ENCODE results near the gene HSD3B7.
"Not testable (repeated sequence)": the region's sequence is repeated elsewhere in the genome, so short reads cannot be mapped to it uniquely, and the experiment has no call there.

Gene HSD3B7

DNA sequence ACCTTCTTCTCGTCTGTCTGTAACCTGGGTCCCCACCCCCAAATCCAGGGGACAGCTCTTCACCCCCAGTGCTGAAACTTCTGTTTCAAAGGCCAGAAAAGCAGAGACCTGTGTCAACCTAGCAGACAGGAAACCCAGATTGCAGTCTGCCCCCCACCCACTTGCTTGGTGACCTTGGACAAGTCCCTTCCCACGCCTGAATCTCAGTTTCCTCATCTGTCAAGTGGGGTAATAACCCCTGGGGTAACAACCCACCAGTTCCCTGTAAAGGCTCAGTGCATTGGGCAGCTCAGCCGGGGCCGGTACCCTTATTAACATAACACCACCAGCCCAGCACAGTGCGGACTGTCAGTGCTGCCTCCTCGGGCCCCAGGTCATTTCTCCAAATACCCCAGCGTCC is 24.1 kb downstream of the HSD3B7 start:
- TF ChIP-seq, protein P1, sequence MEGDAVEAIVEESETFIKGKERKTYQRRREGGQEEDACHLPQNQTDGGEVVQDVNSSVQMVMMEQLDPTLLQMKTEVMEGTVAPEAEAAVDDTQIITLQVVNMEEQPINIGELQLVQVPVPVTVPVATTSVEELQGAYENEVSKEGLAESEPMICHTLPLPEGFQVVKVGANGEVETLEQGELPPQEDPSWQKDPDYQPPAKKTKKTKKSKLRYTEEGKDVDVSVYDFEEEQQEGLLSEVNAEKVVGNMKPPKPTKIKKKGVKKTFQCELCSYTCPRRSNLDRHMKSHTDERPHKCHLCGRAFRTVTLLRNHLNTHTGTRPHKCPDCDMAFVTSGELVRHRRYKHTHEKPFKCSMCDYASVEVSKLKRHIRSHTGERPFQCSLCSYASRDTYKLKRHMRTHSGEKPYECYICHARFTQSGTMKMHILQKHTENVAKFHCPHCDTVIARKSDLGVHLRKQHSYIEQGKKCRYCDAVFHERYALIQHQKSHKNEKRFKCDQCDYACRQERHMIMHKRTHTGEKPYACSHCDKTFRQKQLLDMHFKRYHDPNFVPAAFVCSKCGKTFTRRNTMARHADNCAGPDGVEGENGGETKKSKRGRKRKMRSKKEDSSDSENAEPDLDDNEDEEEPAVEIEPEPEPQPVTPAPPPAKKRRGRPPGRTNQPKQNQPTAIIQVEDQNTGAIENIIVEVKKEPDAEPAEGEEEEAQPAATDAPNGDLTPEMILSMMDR (IDR thresholded peaks at IDR 0.05; ENCODE audit: low read depth, low read length): no peak
- DNase-seq (ENCODE audit: low read depth in 2 of 2): no peak
- no peak overlapping the region for H3K4me3 ChIP-seq (replicated peaks in 1 of 2; ENCODE audit: low read depth in 2 of 2, low read length in 2 of 2)

- peak overlapping the region in 1 of 2 donors; percentile 21 for H3K4me3 ChIP-seq (replicated peaks in 1 of 2; ENCODE audit: low read depth in 2 of 2, low read length in 2 of 2)
- no peak for DNase-seq (ENCODE audit: low read depth in 2 of 2)
Observed at GRCh38 chr16:31009894-31010584, 25.0 kb downstream of the HSD3B7 start.

GRCh38 chr16:31010585-31011325 is 25.7 kb downstream of the HSD3B7 start, which contains the start of gene STX1B:
TSS of gene STX1B (minus strand) at chr16:31010638. CDS start at chr16:31010396, 242 bp downstream.
- DNase-seq (ENCODE audit: low read depth in 2 of 2): no peak
- peak within 1 kb of the TSS in 1 of 2 donors; percentile 34 for H3K4me3 ChIP-seq (replicated peaks in 1 of 2; ENCODE audit: low read depth in 2 of 2, low read length in 2 of 2)
- TF ChIP-seq, protein P1 (IDR thresholded peaks at IDR 0.05; ENCODE audit: low read depth, low read length): no peak

More at GRCh38 chr16:31009894-31010584, 25.0 kb downstream of the HSD3B7 start:
- TF ChIP-seq, protein P1 (IDR thresholded peaks at IDR 0.05; ENCODE audit: low read depth, low read length): no peak

DNA sequence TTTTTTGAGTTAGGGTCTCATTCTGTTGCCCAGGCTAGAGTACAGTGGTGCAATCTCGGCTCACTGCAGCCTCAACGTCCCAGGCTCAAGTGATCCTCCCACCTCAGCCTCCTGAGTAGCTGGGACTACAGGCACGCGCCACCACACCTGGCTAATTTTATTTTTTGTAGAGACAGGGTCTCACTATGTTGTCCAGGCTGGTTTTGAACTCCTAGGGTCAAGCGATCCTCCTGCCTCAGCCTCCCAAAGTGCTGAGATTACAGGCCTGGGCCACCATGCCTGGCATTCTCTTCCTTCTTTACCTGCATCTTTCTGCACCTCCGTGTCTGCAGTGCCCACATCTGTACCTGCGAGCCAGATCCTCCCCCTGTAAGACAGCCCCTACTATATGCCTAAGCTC is 26.8 kb downstream of the HSD3B7 start:
- not testable (repeated sequence) for H3K4me3 ChIP-seq (replicated peaks in 1 of 2; ENCODE audit: low read depth in 2 of 2, low read length in 2 of 2)

DNA sequence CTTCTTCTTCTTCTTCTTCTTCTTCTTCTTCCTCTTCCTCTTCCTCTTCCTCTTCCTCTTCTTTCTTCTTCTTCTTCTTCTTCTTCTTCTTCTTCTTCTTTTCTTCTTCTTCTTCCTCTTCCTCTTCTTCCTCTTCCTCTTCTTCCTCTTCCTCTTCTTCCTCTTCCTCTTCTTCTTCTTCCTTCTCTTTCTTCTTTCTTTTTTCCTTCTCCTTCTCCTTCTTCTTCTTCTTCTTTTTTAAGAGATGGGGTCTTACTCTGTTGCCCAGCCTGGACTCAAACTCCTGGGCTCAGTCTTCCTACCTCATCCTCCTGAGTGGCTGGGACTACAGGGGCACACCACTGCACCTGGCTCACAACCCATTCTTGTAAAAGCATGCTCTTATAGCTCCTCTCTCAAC is 28.3 kb downstream of the HSD3B7 start:
- not testable (repeated sequence) for H3K4me3 ChIP-seq (replicated peaks in 1 of 2; ENCODE audit: low read depth in 2 of 2, low read length in 2 of 2); DNase-seq (ENCODE audit: low read depth in 2 of 2)

More for the DNA sequence above, 26.8 kb downstream of the HSD3B7 start:
- not testable (repeated sequence) for DNase-seq (ENCODE audit: low read depth in 2 of 2)

DNA sequence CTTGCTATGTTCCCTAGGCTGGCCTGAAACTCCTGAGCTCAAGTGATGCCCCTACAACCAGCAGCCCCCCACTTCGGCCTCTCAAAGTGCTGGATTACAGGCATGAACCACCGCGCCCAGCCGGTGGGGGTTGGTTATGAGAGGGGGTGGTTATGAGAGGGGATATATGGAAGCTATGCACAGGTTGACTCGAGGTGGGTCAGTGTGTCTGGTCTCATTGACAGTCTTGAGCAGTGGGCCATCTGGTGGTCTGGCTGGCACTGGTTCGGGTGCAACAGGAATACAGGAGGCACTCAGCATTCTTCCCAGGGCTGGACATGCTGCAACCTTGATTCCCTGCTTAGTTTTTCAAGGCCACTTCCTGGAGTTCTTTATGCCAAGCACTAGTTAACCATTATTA is 31.0 kb downstream of the HSD3B7 start:
- TF ChIP-seq, protein P1 (IDR thresholded peaks at IDR 0.05; ENCODE audit: low read depth, low read length): no peak
- no peak for DNase-seq (ENCODE audit: low read depth in 2 of 2)
- no peak overlapping the region for H3K4me3 ChIP-seq (replicated peaks in 1 of 2; ENCODE audit: low read depth in 2 of 2, low read length in 2 of 2)

DNA sequence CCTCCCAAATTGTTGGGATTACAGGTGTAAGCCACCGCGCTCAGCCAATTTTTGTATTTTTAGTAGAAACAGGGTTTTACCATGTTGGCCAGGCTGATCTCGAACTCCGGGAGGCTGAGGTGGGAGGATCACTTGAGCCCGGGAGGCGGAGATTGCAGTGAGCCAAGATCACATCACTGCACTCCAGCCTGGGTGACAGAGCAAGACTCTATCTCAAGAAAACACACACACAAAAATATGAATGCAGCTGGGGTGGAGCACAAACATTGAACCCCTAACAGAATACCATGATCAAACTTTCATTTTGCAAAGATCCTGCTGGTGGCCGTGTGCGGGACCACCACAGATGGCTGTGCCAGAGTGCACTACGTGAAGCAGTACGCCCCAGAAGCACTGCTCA is 32.7 kb downstream of the HSD3B7 start:
- not testable (repeated sequence) for DNase-seq (ENCODE audit: low read depth in 2 of 2)

DNA sequence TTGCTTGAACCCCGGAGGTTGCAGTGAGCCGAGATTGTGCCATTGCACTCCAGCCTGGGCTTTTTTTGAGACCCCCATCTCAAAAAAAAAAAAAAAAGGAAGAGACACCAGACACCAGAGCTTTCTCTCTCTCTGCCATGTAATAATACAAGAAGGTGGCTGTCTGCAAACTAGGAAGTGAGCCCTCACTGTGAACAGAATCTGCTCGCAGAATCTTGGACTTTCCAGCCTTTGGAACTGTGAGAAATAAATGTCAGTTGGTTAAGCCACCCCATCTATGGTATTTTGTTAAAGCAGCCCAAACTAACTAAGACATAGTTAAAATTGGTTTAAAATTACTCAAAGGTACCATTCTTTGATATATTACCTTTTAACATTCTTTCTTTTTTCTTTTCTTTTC is 35.5 kb downstream of the HSD3B7 start:
- no peak overlapping the region for H3K4me3 ChIP-seq (replicated peaks in 1 of 2; ENCODE audit: low read depth in 2 of 2, low read length in 2 of 2)
- DNase-seq (ENCODE audit: low read depth in 2 of 2): no peak
- TF ChIP-seq, protein P1 (IDR thresholded peaks at IDR 0.05; ENCODE audit: low read depth, low read length): no peak

More for the DNA sequence above, 32.7 kb downstream of the HSD3B7 start:
- H3K4me3 ChIP-seq (replicated peaks in 1 of 2; ENCODE audit: low read depth in 2 of 2, low read length in 2 of 2): not testable (repeated sequence)

All from cardiac fibroblast (primary cell).